ENCODE measurements around the gene PNMA6E.

Gene PNMA6E

DNA sequence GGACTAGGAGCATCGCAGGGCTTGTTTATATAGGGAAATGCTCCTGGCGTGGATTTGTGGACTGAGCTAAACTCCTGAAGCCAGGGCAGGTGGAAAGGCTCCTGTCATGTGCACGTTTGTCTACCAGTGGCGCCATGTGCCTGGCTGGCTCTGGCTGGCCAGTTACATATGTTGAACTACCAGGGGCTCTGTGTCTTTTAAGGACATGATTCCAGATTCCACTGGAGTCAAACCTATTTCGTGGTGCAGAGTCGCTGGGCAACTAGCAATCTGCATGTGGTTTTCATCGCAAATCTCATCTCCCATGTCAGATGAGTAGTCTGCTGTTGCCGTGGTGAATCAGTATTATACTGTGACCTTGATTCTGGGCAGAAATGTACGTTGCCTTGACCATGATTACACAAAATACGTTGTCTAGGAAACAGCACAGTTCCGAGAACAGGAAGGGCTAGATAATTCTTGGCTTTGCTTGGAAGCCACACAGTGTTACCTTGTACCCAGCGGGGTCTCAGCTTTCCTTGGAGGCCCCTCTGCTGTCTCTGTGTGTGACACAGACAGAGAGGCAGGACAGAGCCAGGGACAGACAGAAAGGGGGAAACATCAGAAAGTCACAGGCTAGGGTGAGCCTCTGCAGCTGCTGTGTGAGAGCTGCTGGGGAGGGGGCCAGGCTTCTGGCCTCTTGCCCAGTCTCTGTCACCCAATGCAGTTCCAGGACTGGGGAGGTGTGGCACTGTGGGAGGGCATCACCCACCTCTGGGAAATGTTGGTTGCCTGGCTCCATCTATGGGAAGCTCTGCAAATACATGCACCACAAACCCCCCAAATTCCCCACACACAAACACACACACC, 19.2 kb downstream of the PNMA6E start:
- TF ChIP-seq, protein P1, sequence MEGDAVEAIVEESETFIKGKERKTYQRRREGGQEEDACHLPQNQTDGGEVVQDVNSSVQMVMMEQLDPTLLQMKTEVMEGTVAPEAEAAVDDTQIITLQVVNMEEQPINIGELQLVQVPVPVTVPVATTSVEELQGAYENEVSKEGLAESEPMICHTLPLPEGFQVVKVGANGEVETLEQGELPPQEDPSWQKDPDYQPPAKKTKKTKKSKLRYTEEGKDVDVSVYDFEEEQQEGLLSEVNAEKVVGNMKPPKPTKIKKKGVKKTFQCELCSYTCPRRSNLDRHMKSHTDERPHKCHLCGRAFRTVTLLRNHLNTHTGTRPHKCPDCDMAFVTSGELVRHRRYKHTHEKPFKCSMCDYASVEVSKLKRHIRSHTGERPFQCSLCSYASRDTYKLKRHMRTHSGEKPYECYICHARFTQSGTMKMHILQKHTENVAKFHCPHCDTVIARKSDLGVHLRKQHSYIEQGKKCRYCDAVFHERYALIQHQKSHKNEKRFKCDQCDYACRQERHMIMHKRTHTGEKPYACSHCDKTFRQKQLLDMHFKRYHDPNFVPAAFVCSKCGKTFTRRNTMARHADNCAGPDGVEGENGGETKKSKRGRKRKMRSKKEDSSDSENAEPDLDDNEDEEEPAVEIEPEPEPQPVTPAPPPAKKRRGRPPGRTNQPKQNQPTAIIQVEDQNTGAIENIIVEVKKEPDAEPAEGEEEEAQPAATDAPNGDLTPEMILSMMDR (conservative IDR thresholded peaks at IDR 0.05; ENCODE audit: low read depth, low read length) = peak; percentile 48
- peak; percentile 96 for DNase-seq (ENCODE audit: low read depth)
- H3K4me3 ChIP-seq (ENCODE audit: low read depth, low read length) = no peak overlapping the region

DNA sequence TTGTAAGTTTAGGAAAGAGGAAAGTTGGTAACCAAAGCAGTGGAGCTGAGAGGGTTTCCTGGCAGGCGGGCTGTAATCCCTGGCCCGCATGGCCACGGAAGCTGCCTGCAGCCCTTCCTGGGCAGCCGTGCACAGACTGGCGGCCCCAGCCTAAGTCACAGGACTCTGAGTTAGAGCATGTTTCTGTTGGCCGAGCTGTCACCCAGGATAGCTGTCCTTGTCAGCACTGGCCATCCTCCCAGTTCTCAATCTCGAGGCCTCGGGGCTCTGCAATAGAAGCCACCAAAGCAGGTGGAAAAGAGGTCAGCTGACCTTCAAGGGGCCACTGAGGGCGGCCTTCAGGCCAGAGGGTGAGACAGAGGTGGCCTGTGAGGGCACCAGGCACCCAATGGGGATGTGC, 20.5 kb downstream of the PNMA6E start:
- TF ChIP-seq, protein P1 (conservative IDR thresholded peaks at IDR 0.05; ENCODE audit: low read depth, low read length) = no peak
- H3K4me3 ChIP-seq (ENCODE audit: low read depth, low read length) = no peak overlapping the region
- peak; percentile 7 for DNase-seq (ENCODE audit: low read depth)

DNA sequence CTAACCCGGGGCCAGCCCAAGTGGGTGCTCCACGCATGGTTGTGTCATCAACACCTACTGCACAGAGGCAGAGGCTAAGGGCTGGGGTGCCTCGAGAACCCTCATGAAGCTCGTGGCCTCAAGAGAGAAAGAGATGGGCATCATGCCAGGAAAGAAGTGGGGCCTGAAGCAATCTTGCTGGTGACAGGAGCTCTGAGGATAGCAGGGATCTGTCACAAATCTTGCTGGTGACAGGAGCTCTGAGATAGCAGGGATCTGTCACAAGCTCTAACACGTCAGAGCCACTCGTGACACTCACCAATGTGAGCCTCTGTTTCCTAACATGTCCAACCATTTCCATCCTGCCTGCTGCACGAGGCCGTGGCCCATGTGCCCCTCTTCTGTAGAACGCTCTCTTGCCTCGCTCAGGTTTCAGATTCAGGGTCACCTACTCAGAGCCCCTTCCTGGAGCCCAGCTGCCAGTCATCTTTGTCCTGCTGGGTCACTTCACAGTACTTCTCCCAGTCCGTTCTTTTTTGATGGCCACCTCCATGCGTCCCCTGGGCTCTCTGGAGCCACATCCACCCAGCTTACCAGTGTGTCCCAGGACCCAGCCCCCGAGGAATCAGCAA, 21.1 kb downstream of the PNMA6E start:
- peak; percentile 6 for DNase-seq (ENCODE audit: low read depth)
- H3K4me3 ChIP-seq (ENCODE audit: low read depth, low read length) = no peak overlapping the region
- TF ChIP-seq, protein P1 (conservative IDR thresholded peaks at IDR 0.05; ENCODE audit: low read depth, low read length) = no peak

DNA sequence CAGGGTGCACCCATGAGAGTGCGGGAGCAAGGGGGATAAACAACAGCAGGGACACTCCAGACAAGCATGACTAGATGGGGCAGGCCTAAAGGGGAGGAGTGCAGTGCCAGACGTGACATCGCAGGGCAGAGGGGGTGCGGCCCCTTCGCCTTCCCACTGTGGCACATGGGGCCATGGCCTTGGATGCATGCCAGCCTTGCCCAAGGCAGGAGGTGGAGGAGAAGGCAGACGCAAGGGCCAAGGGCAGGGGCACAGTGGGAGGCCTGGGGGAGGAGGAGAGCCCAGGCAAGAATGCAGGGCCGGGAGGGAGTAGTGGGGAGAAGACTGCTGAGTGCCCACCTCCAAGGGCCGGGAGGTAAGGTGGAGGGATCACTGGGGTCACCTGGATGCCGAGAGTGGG, 21.6 kb downstream of the PNMA6E start:
- no peak overlapping the region for H3K4me3 ChIP-seq (ENCODE audit: low read depth, low read length)
- TF ChIP-seq, protein P1 (conservative IDR thresholded peaks at IDR 0.05; ENCODE audit: low read depth, low read length) = no peak
- DNase-seq (ENCODE audit: low read depth) = no peak

DNA sequence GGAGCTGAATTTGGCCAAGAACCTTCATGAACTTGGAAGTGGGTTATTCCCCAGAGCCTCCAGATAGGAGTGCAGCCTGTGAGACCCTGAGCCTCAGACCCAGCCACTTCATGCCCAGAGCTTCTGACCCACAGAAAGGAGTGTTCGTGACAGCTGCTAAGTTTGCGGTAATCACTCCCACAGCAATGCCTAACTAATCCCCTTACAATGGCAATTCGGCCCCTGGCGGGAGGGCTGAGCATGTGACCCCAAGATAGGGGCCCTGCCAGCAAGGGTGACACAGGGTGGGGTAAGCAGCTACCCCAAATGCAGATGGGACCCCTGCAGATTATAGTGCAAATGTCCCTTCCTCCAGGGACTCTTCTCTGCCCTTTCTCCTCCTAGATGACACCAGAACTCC, 22.5 kb downstream of the PNMA6E start:
- H3K4me3 ChIP-seq (ENCODE audit: low read depth, low read length) = no peak overlapping the region
- no peak for DNase-seq (ENCODE audit: low read depth)
- TF ChIP-seq, protein P1 (conservative IDR thresholded peaks at IDR 0.05; ENCODE audit: low read depth, low read length) = no peak

DNA sequence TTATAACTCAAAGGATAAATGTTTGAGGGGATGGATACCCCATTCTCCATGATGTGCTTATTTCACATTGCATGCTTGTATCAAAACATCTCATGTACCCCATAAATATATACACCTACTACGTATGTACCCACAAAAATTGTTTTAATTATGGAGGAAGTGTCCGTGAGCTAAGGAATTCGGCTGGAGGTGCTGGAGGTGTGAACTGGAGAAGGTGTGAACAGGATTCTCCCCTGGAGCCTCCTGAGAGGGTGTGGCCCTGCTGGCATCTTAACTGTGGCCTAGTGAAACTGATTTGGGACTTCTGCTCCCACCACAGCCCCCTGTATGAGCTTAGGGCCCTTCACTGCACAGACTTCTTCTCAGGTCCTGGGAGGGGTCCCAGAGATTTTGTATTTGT, 23.4 kb downstream of the PNMA6E start:
- TF ChIP-seq, protein P1 (conservative IDR thresholded peaks at IDR 0.05; ENCODE audit: low read depth, low read length) = no peak
- no peak for DNase-seq (ENCODE audit: low read depth)
- no peak overlapping the region for H3K4me3 ChIP-seq (ENCODE audit: low read depth, low read length)

Measured in choroid plexus epithelial cell (primary cell).